Measurements from ENCODE around the gene C1QTNF6.

- TF ChIP-seq, protein P1, sequence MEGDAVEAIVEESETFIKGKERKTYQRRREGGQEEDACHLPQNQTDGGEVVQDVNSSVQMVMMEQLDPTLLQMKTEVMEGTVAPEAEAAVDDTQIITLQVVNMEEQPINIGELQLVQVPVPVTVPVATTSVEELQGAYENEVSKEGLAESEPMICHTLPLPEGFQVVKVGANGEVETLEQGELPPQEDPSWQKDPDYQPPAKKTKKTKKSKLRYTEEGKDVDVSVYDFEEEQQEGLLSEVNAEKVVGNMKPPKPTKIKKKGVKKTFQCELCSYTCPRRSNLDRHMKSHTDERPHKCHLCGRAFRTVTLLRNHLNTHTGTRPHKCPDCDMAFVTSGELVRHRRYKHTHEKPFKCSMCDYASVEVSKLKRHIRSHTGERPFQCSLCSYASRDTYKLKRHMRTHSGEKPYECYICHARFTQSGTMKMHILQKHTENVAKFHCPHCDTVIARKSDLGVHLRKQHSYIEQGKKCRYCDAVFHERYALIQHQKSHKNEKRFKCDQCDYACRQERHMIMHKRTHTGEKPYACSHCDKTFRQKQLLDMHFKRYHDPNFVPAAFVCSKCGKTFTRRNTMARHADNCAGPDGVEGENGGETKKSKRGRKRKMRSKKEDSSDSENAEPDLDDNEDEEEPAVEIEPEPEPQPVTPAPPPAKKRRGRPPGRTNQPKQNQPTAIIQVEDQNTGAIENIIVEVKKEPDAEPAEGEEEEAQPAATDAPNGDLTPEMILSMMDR (IDR thresholded peaks at IDR 0.05), result no peak
- no peak for TF ChIP-seq ZFX (IDR thresholded peaks at IDR 0.05; ENCODE audit: borderline replicate concordance)
These were observed 14.3 kb downstream of the C1QTNF6 start for GRCh38 chr22:37173709-37174108.

All from 22Rv1 (cell line).